Ascending aorta (tissue), 2 donors: ENCODE data around the gene DCBLD2. TPM values are rescaled to one million over a fixed set of nuclear protein-coding genes. Genes with fewer than 3 reads are reported as not detected.
"Not testable (repeated sequence)": the region's sequence is repeated elsewhere in the genome, so short reads cannot be mapped to it uniquely, and the experiment has no call there.

Experiments
- DNase-seq, 2 donors: peaks; one replicate each; pipeline ENCODE4 v3.0.0-alpha.2; 2019; ENCODE audit warnings: low spot score in 2 of 2
- H3K27ac ChIP-seq, 2 donors: fragments of 200-600 bp; sonication (generic); one replicate each; pipeline ENCODE4 v1.5.1; 2016 to 2017; ENCODE audit warnings: mild to moderate bottlenecking in 1 of 2
- H3K27me3 ChIP-seq: fragments of 200-600 bp; sonication (generic); one replicate; pipeline ENCODE4 v1.5.1; 2017
- H3K36me3 ChIP-seq, 2 donors: fragments of 200-600 bp; sonication (generic); one replicate each; pipeline ENCODE4 v1.5.1; 2016
- H3K4me1 ChIP-seq, 2 donors: fragments of 200-600 bp; sonication (generic); one replicate each; pipeline ENCODE4 v1.5.1; 2016 to 2017; ENCODE audit warnings: mild to moderate bottlenecking in 1 of 2
- H3K4me3 ChIP-seq, 2 donors: fragments of 200-600 bp; sonication (generic); one replicate each; pipeline ENCODE4 v1.5.1; 2016 to 2017; ENCODE audit warnings: mild to moderate bottlenecking in 1 of 2
- H3K9me3 ChIP-seq, 2 donors: fragments of 200-600 bp; sonication (generic); one replicate each; pipeline ENCODE4 v1.5.1; 2016
- intact Hi-C: fragments of 100-400 bp; cut with DNase I; formaldehyde crosslinking; loops from one replicate; pipeline ENCODE4 v1.15.1; 2023
- total RNA-seq: library from RNA; depleted of rRNA; stranded (reverse); fragments of >200 nt; gene quantifications from one replicate; pipeline ENCODE4 v1.1.0, GENCODE V29; 2016
- TF ChIP-seq, protein P1 (sequence below), 3 experiments: fragments of 200-600 bp in 2 of 3; fragments of 450-650 bp in 1 of 3; sonication (generic) in 2 of 3; IDR thresholded peaks; one replicate each; pipeline ENCODE4 v1.5.1; 2016 to 2019; ENCODE audit warnings: antibody characterized with exemption in 3 of 3, mild to moderate bottlenecking in 1 of 3, moderate library complexity in 1 of 3

Gene DCBLD2
- total RNA-seq, 1 donor from 2014 or later: 16.3 TPM

DNA sequence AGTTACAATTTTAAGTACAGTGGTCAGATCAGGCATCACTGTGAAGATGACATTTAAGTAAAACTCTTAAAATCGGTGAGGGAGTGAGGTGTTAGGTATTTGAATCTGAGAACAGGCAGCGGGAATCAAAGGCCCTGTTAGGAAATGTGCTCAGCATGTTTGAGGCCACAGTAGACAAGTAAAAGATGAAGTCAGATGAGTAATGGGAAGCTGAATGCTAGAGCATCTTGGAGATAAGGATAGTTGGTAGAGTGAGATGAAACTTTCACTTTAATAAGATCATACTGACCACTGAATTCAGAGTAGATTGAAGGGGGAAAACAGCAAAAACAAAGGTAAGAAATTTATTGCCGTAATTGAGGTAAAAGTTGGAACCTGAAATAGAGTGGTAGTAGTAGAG lies 61.6 kb downstream of the DCBLD2 start:
- Histone ChIP-seq H3K27ac (no peak overlapping the region), H3K9me3 (no peaks in the 10 kb centered on the region), H3K4me1 (no peaks in the 10 kb centered on the region), H3K36me3 (no peaks in the 10 kb centered on the region), H3K4me3 (no peak overlapping the region), H3K27me3 (no peaks in the 10 kb centered on the region)
- TF ChIP-seq, protein P1, sequence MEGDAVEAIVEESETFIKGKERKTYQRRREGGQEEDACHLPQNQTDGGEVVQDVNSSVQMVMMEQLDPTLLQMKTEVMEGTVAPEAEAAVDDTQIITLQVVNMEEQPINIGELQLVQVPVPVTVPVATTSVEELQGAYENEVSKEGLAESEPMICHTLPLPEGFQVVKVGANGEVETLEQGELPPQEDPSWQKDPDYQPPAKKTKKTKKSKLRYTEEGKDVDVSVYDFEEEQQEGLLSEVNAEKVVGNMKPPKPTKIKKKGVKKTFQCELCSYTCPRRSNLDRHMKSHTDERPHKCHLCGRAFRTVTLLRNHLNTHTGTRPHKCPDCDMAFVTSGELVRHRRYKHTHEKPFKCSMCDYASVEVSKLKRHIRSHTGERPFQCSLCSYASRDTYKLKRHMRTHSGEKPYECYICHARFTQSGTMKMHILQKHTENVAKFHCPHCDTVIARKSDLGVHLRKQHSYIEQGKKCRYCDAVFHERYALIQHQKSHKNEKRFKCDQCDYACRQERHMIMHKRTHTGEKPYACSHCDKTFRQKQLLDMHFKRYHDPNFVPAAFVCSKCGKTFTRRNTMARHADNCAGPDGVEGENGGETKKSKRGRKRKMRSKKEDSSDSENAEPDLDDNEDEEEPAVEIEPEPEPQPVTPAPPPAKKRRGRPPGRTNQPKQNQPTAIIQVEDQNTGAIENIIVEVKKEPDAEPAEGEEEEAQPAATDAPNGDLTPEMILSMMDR (IDR thresholded peaks at IDR 0.05): no peak
- intact Hi-C loops: no loop called here
- no peak for DNase-seq

DNA sequence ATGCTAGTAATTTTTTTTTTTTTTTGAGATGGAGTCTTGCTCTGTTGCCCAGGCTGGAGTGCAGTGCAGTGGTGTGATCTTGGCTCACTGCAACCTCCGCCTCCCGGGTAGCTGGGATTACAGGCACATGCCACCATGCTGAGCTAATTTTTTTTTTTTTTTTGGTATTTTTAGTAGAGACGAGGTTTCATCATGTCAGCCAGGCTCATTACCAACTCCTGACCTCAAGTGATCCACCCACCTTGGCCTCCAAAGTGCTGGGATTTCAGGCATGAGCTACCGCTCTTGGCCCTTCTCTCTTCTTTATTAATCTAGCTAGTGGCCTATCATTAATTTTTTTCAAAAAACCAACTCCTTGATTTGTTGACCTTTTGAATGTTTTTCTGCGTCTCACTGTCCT lies 70.4 kb downstream of the DCBLD2 start:
- intact Hi-C loops, H3K36me3 ChIP-seq, H3K27ac ChIP-seq, H3K4me3 ChIP-seq, DNase-seq, H3K27me3 ChIP-seq, H3K4me1 ChIP-seq: not testable (repeated sequence)
- H3K9me3 ChIP-seq: peaks cover 4 to 19% of the 10 kb centered on the region in 2 donors

DNA sequence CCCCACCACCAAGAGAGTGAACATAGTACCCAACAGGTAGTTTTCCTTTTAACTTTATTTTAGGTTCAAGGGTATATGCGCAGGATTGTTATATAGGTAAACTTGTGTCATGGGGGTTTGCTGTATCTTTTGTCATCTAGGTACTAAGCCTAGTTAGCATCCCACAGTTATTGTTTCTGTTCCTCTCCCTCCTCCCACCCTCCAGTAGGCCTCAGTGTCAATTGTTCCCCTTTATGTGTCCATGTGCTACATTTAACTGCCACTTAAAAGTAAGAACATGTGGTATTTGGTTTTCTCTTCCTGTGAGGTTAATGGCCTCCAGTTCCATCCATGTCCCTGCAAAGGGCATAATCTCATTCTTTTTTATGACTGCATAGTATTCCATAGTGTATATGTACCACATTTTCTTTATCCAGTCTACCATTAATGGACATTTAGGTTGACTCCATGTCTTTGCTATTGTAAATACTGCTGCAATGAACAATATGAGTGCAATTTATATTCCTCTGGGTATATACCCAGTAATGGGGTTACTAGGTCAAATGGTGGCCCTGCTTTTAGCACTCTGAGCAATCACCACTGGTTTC lies 72.2 kb downstream of the DCBLD2 start:
- Histone ChIP-seq H3K36me3 (no peaks in the 10 kb centered on the region), H3K4me1 (peaks cover 0 to 9% of the 10 kb centered on the region in 2 donors), H3K27ac (no peak overlapping the region), H3K27me3 (no peaks in the 10 kb centered on the region), H3K9me3 (peaks cover 4 to 19% of the 10 kb centered on the region in 2 donors), H3K4me3 (no peak overlapping the region)
- intact Hi-C loops: no loop called here
- DNase-seq: no peak
- TF ChIP-seq, protein P1 (IDR thresholded peaks at IDR 0.05): no peak

DNA sequence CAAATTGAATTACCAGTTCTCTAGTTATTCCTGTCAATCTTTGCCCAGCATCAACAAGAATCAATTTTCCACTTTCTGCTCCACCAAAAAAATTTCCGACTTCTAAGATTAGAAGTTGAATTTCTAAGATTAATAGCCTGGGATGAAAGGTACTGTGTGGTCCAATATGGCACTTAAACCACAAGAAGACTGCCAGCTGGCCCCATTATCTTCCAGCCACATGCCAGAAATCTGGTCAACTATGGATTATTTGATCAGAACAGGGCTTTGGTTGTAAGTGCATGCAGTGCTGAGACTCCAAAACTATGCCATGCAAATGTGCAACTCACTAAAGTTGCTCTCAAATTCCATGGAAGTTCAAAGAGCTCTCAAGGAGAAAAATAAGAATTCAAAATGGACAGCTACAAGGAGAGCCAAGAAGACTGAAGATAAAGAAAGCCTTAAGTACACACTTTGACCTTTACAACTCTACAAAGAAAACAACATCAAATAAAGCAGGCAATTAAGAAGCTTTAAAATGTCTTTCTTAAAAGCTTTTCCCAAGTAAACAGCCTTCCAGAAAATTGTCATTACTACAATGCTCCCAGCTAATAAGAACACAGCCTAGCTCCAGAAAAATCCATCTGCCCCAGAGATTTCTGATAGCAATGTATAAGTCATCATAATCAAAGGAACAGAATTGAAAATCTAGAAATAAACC lies 74.1 kb downstream of the DCBLD2 start:
- intact Hi-C loops: no loop called here
- H3K27me3 ChIP-seq: no peaks in the 10 kb centered on the region
- H3K27ac ChIP-seq: no peak overlapping the region
- H3K9me3 ChIP-seq: peaks cover 4 to 19% of the 10 kb centered on the region in 2 donors
- H3K36me3 ChIP-seq: no peaks in the 10 kb centered on the region
- TF ChIP-seq, protein P1 (IDR thresholded peaks at IDR 0.05): no peak
- no peak overlapping the region for H3K4me3 ChIP-seq
- H3K4me1 ChIP-seq: peaks cover 0 to 9% of the 10 kb centered on the region in 2 donors
- DNase-seq: no peak

DNA sequence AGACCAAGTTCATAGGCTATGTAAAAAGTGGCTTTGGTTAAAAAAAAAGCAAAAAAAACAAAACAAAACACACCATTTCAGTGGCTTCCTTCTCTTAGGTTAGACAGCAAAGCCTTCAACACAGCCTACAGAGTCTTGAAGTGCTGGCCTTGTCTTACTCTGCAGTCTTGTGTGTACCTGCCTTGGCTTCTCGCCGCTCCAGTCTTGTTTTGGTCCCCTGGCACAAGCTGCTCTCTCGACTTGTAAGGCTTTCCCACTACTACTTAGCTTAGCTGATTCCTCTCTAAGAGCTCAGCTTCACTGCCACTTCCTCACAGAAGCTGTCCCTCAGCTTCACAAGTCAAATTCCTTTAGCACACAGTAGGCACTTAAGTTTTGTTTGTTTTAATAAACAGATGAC lies 75.4 kb downstream of the DCBLD2 start:
- peaks cover 4 to 19% of the 10 kb centered on the region in 2 donors for H3K9me3 ChIP-seq
- no peaks in the 10 kb centered on the region for H3K27me3 ChIP-seq
- TF ChIP-seq, protein P1 (IDR thresholded peaks at IDR 0.05): no peak
- H3K27ac ChIP-seq: no peak overlapping the region
- H3K4me1 ChIP-seq: peaks cover 0 to 9% of the 10 kb centered on the region in 2 donors
- no peak overlapping the region for H3K4me3 ChIP-seq
- DNase-seq: no peak
- H3K36me3 ChIP-seq: peaks cover 0 to 5% of the 10 kb centered on the region in 2 donors
- intact Hi-C loops: no loop called here

DNA sequence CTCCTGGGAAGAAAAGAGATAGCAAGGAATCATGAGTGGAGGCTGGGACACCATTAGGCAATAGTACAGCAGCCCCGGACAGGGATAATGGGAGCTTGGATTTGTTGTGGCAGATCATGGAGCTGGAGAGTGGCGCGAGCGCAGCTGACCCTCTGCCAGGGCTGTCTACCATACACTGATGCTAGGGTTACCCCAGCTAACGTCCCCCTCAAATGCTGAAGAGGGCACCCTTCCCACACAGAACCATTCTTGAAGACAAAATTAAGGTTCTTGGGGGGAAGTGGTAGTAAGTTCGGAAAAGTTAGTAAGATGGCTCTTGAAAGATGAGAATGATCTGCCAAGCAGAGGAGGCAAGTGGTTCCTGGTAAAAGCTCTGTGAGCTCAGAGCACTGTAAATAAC lies 77.2 kb downstream of the DCBLD2 start:
- TF ChIP-seq, protein P1 (IDR thresholded peaks at IDR 0.05): no peak
- intact Hi-C loops: no loop called here

More for the DNA sequence above, 77.2 kb downstream of the DCBLD2 start:
- peaks cover 0 to 5% of the 10 kb centered on the region in 2 donors for H3K9me3 ChIP-seq
- peaks cover 0 to 9% of the 10 kb centered on the region in 2 donors for H3K4me1 ChIP-seq
- no peaks in the 10 kb centered on the region for H3K27me3 ChIP-seq
- DNase-seq: no peak
- H3K27ac ChIP-seq: no peak overlapping the region
- no peak overlapping the region for H3K4me3 ChIP-seq
- peaks cover 0 to 7% of the 10 kb centered on the region in 2 donors for H3K36me3 ChIP-seq
